Keratinocyte (primary cell): ENCODE results near the gene TMEM63B. TPM values are rescaled to one million over a fixed set of nuclear protein-coding genes. Genes with fewer than 3 reads are reported as not detected.
"Not testable (repeated sequence)": the region's sequence is repeated elsewhere in the genome, so short reads cannot be mapped to it uniquely, and the experiment has no call there.

Experiments used
- DNase-seq: peaks from one replicate; pipeline ENCODE4 v3.0.0-alpha.2; 2011; ENCODE audit warnings: low read depth, missing footprints, low spot score
- FAIRE-seq: peaks from 2 replicates; lab custom pipeline; 2011; peaks lifted over from hg19 to GRCh38; lab: Jason Lieb, UNC
- H2AFZ ChIP-seq: 2 replicates; pipeline ENCODE4 v1.6.0; 2012; ENCODE audit warnings: low read length, control low read depth, inconsistent platforms; ENCODE audit not compliant: control insufficient read depth
- H3K27ac ChIP-seq: 2 replicates; pipeline ENCODE4 v1.5.1; 2011; ENCODE audit warnings: low read length; ENCODE audit not compliant: control insufficient read depth, insufficient read depth
- H3K27me3 ChIP-seq: 3 replicates; pipeline ENCODE4 v1.6.0; 2011; ENCODE audit warnings: low read length; ENCODE audit not compliant: control insufficient read depth, insufficient read depth; ENCODE audit errors: extremely low read depth
- H3K36me3 ChIP-seq, 2 experiments: 2 replicates in 1 of 2; 3 replicates in 1 of 2; pipeline ENCODE4 v1.5.1; 2011; ENCODE audit warnings: low read length in 2 of 2, mild to moderate bottlenecking in 1 of 2; ENCODE audit not compliant: control insufficient read depth in 2 of 2, insufficient read depth in 2 of 2; ENCODE audit errors: extremely low read depth in 1 of 2
- H3K4me1 ChIP-seq: 3 replicates; pipeline ENCODE4 v1.5.1; 2011; ENCODE audit warnings: low read length; ENCODE audit not compliant: control insufficient read depth, insufficient read depth; ENCODE audit errors: extremely low read depth
- H3K4me2 ChIP-seq: 3 replicates; pipeline ENCODE4 v1.6.0; 2011; ENCODE audit warnings: low read depth, low read length; ENCODE audit not compliant: control insufficient read depth, insufficient read depth; ENCODE audit errors: extremely low read depth
- H3K4me3 ChIP-seq, 3 experiments: fragments of 200-600 bp in 1 of 3; sonication (generic) in 1 of 3; 2 replicates in 2 of 3; 3 replicates in 1 of 3; pipeline ENCODE4 v1.5.1; 2011 to 2016; ENCODE audit warnings: low read length in 3 of 3, mild to moderate bottlenecking in 3 of 3, control low read depth in 2 of 3, inconsistent platforms in 1 of 3, low read depth in 1 of 3, mixed read lengths in 1 of 3, mixed run types in 1 of 3, moderate library complexity in 1 of 3; ENCODE audit not compliant: control insufficient read depth in 2 of 3, insufficient read depth in 2 of 3; ENCODE audit errors: extremely low read depth in 1 of 3
- H3K79me2 ChIP-seq: 2 replicates; pipeline ENCODE4 v1.6.0; 2012; ENCODE audit warnings: low read length; ENCODE audit not compliant: control insufficient read depth, insufficient read depth
- H3K9ac ChIP-seq: 3 replicates; pipeline ENCODE4 v1.6.0; 2011; ENCODE audit warnings: low read length; ENCODE audit not compliant: control insufficient read depth, insufficient read depth; ENCODE audit errors: extremely low read depth
- H3K9me1 ChIP-seq: 3 replicates; pipeline ENCODE4 v1.6.0; 2011; ENCODE audit warnings: low read length; ENCODE audit not compliant: control insufficient read depth, insufficient read depth; ENCODE audit errors: extremely low read depth
- H3K9me3 ChIP-seq: 2 replicates; pipeline ENCODE4 v1.5.1; 2012; ENCODE audit warnings: low read depth, low read length; ENCODE audit not compliant: control insufficient read depth
- H4K20me1 ChIP-seq: 3 replicates; pipeline ENCODE4 v1.6.0; 2011; ENCODE audit warnings: low read length; ENCODE audit not compliant: control insufficient read depth, insufficient read depth; ENCODE audit errors: extremely low read depth
- CTCF ChIP-seq, 3 experiments: IDR thresholded peaks in 1 of 3; conservative IDR thresholded peaks in 1 of 3; optimal IDR thresholded peaks in 1 of 3; 2 replicates in 2 of 3; 3 replicates in 1 of 3; pipeline versions ENCODE3 to v1.5.1; 2011; ENCODE audit warnings: low read length in 3 of 3, mild to moderate bottlenecking in 3 of 3, moderate library complexity in 2 of 3, control low read depth in 1 of 3, inconsistent platforms in 1 of 3; ENCODE audit not compliant: insufficient read depth in 2 of 3; ENCODE audit errors: extremely low read depth in 1 of 3
- EZH2 ChIP-seq: IDR thresholded peaks from one replicate; pipeline ENCODE4 v1.6.1; 2012; ENCODE audit warnings: inconsistent platforms, mild to moderate bottlenecking, low read length, moderate library complexity
- dilution Hi-C: fragments of 300-500 bp; cut with MboI; formaldehyde crosslinking; loops from one replicate; pipeline ENCODE4 v1.7.0; 2020; ENCODE audit warnings: low sequenced_read_pairs; ENCODE audit not compliant: extremely low pct_ligation_motif_present
- polyA plus RNA-seq, 5 experiments: library from polyadenylated mRNA; depleted of rRNA in 3 of 5; stranded (reverse) in 3 of 5; stranded (forward) in 1 of 5; unstranded in 1 of 5; fragments of >200 nt; gene quantifications; 1 replicate in 1 of 5; 2 replicates in 3 of 5; 3 replicates in 1 of 5; pipeline versions ENCODE4 v1.2.1 to v1.2.3, GENCODE V29; 2011 to 2012; ENCODE audit warnings: missing spikeins in 2 of 5, low read depth in 1 of 5, low replicate concordance in 1 of 5

TMEM63B gene
- polyA plus RNA-seq, 1 donor (not counting 4 experiments of a cell fraction or from before 2014, with no cell fraction given), result 64.8 TPM

GRCh38 chr6:44090465-44090864 lies 36.9 kb upstream of the TMEM63B start:
- TF ChIP-seq EZH2 (no peak), CTCF (optimal IDR thresholded peaks at IDR 0.05 in 1 of 3, IDR thresholded peaks at IDR 0.05 in 1 of 3, conservative IDR thresholded peaks at IDR 0.05 in 1 of 3; ENCODE audit: extremely low read depth in 1 of 3, insufficient read depth in 2 of 3, low read length in 3 of 3) (no peak)
- Histone ChIP-seq H4K20me1 (no peaks in the 10 kb centered on the region), H3K9me3 (no peaks in the 10 kb centered on the region), H2AFZ (no peak overlapping the region), H3K27ac (no peak overlapping the region), H3K9me1 (no peaks in the 10 kb centered on the region), H3K4me2 (no peak overlapping the region), H3K9ac (no peak overlapping the region), H3K79me2 (no peaks in the 10 kb centered on the region), H3K4me3 (no peak overlapping the region), H3K36me3 (peaks cover 8 to 14% of the 10 kb centered on the region in 2 experiments), H3K4me1 (no peaks in the 10 kb centered on the region), H3K27me3 (no peaks in the 10 kb centered on the region)
- dilution Hi-C loops, result no loop called here
- FAIRE-seq (no peak), DNase-seq (no peak)

- DNase-seq, FAIRE-seq, H3K4me2 ChIP-seq, H3K27me3 ChIP-seq, H2AFZ ChIP-seq, H3K27ac ChIP-seq, H3K9me3 ChIP-seq, H3K4me1 ChIP-seq, H4K20me1 ChIP-seq, H3K79me2 ChIP-seq, H3K9me1 ChIP-seq, H3K9ac ChIP-seq, H3K4me3 ChIP-seq, dilution Hi-C loops: not testable (repeated sequence)
- peaks cover 8 to 14% of the 10 kb centered on the region in 2 experiments for H3K36me3 ChIP-seq
These were observed 36.0 kb upstream of the TMEM63B start for GRCh38 chr6:44091356-44091755.
